HG03097 (cell line): ENCODE results near the gene SEC22C.
"Not testable (repeated sequence)": the region's sequence is repeated elsewhere in the genome, so short reads cannot be mapped to it uniquely, and the experiment has no call there.

ENCODE experiments used
- ATAC-seq: cut with Tn5 transposase; IDR thresholded peaks from one replicate; pipeline ENCODE4 v1.9.1; 2021; ENCODE audit not compliant: unreplicated experiment, low FRiP score

SEC22C gene

GRCh38 chr3:42582474-42583070 is 805 bp upstream of the SEC22C start:
- ATAC-seq = no peak

- no peak for ATAC-seq
Measured at GRCh38 chr3:42581400-42581708, 413 bp downstream of the SEC22C start.

DNA sequence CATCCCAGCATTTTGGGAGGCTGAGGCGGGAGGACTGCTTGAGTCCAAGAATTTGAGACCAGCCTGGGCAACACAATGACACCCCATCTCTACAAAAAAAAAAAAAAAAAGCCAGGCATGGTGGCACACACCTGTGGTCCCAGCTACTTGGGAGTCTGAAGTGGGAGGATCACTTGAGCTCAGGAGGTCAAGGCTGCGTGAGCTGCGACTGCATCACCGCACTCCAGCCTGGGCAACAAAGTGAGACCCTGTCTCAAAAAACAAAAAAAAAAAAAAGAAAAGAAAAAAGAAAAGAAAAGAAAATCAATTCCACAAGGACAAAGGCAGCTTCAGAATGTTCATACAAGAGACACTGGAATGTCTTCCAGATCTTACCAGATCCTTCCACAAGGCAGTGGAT is 2.4 kb downstream of the SEC22C start:
- ATAC-seq = not testable (repeated sequence)

- no peak for ATAC-seq
Measured at GRCh38 chr3:42578054-42578453, 3.7 kb downstream of the SEC22C start.

- no peak for ATAC-seq
Measured at GRCh38 chr3:42575137-42575741, 6.5 kb downstream of the SEC22C start.

- ATAC-seq = no peak
Measured at GRCh38 chr3:42572278-42572677, 9.5 kb downstream of the SEC22C start.

DNA sequence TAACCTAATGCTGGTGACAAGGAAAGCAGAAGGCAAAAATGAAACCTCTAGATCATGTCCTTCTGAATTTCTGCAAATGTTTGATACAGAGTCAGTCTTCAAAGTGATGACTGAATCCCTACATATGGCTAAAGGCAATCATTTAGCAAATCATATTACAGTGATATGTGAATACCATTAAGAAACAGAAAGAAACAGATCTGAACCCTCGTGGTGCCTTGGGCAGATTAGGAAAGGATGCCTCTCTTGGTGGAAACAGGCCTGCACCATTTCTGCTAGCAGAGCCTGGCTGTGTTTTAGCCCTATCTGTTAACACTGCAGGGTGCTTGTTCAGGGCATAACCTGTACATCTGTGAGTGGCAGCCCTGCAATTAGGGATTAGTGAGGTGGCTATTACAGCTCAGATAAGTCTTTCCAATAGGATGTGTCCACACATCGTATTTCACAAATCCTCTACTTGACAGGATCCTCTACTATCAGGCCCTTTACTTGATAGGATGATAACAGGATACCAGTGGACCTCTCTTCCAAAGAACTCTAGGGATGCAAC is 12.1 kb downstream of the SEC22C start:
- no peak for ATAC-seq

DNA sequence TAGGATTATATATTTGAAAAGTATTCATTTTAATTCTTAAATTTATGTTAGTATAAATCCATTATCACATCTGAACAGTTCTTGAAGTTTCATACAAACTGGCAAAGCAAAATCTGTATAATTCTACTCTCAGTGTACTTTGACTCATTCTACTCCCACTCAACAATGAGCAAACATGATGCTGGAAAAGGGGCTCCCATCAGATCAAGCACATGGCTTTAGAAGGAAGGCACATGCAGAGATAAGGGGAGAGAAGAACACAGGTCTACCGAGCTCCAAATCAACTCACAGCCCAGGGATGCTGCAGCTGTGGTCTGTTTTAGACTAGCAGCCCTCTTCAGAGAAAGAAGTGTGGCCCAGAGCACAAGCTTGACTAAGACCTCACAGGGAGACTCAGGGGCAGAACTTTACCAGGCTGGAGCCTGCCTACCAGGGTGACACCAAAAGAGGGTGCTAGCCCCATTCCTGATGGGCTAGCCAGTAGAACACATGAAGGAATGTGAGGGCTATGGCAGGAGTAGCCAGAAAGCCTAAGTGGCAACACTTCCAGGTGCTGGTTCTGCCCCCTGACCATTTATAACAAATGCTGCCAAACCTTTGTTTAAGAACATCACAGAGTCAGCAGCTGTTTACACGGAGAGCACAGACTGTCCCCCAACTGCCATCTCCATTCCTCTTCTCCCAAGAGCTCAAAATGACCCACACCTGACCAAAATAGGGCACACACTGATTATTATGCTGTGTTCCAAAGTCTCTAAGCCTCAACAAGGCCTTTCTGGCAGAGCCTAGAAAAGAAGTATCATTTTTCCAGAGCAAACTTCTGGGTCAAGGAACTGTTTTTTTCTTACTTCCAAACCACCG is 19.5 kb downstream of the SEC22C start:
- no peak for ATAC-seq

GRCh38 chr3:42557854-42558253 is 23.9 kb downstream of the SEC22C start:
- no peak for ATAC-seq

DNA sequence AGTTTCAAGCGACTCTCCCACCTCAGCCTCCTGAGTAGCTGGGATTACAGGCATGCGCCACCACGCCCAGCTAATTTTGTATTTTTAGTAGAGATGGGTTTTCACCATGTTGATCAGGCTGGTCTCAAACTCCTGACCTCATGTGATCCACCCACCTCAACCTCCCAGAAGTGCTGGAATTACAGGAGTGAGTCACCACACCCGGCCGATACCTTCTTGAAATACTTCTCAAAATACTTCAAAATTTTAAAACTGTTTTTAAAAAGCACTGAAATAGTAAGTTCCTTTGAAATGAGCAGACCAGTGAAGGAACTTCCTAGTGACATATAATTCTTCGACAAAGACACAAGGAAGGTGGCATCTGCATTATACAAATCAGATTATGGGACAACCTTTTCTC is 24.9 kb downstream of the SEC22C start:
- not testable (repeated sequence) for ATAC-seq

DNA sequence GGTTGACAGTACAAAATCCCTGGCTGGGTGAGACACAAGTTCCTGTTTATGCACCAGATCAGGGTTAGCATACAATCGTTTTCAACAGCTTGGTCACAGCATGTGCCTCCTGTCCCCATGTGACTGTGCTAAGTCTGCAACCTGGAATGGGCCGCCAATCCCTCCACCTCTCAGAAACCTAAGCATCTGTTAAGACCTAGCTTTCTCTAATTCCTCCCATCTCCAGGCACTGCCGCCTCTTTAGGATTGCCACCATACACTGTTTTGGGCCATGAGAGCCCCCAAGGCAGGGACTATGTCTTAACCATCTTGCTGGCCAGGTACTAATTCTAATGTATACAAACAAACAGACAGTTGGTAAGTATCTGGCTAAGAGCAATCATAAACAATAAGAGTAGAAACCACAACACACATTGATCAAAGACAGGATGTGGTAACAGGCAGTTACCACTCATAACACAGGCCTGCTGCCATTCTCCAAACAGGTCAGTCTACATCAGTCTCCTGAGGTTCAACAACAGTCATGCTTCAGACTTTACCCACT is 25.6 kb downstream of the SEC22C start:
- ATAC-seq = peak; percentile 56

DNA sequence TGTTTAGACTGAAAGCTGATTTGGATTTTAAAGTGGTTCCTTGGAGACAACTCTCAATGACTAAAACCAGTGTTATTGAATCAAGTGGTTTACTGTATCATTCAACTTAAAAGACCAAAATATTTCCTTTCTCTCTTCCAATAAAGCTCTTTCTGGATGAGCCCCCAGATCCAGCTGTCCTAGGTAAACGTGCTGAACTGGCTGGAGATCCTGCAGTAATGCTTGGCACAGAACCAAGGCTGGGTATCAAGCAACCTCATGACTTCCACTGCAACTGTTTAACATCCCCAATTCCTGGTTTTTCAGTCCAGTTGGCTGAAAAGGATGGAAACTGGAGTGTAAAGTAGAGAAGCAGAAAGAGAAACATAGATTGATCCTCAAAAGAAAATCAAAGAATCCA is 28.9 kb downstream of the SEC22C start:
- ATAC-seq = no peak

DNA sequence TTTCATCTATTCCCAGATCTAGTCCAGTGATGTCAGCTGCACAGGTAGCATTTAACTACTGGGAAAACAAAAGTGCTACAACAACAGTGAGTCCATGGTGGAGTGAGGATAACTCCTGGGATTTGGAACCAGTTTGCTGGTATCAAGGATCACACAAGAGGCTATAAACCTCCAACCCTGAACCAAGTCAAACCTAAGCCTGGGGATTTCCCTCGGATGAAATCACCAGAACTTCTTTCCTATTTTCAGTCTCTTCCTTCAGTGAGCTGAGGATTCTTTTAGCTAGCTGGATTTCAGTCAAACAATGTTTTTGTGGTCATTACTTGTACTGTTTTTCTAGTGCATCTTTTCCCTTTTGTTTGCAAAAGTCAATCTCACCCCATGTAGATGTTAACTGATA is 31.5 kb downstream of the SEC22C start:
- no peak for ATAC-seq

- no peak for ATAC-seq
Measured at GRCh38 chr3:42549131-42549530, 32.6 kb downstream of the SEC22C start.

DNA sequence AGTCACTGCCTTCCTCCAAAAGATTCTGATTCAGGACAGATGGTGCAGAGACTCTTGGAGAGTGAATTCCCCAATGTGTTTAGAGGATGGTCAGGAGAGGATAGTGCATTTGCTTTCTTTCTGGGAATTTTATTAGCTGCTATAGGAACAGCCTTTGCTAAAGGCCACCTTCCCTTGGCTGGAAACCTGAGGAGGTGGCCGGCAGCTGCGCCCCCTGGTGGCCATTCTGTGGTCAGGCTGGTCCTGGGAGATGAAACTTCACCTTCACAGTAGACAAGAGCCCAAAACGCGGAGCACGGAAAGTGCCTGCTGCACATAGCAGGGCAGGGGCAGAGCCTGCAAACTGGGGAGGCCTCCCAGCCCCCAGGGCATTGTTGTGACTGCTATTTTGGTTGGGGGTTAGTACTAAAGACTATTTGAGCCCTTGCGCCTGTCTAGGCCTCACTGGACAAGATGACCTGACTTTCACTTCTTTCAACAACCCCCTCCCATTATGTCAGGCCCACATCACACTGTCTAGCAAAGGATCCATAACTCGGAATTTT is 34.3 kb downstream of the SEC22C start:
- ATAC-seq = no peak

GRCh38 chr3:42546691-42547213 is 35.0 kb downstream of the SEC22C start:
- no peak for ATAC-seq

DNA sequence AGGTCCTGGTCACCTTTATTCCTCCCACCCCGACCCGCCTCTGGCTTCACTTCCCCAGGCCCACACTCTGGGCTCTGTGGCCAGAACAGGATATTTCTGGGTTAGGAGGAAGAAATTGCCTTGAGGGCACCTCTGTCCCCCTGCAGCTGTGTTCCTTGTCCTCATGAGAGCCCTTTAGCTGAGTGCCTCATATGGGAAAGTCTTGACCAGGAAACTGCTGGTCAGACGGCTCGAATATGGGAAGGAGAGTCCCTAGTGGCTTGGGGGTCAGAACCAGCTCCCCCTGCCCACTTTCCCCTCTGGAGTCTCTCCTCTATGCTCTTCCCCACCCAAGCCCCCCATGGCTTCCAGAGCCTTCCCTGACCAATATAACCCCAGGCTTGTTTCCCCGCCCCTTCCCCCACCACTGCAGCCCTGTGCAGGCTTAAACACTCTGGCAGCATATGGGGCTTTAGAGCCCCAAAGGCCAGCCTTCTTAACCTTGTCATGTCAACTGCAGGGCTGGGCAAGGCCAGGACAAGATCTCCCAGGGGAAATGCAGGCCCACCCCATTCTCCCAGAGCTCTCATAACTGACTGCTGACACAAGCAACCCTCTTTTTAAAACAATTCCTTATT is 36.4 kb downstream of the SEC22C start:
- ATAC-seq = no peak

DNA sequence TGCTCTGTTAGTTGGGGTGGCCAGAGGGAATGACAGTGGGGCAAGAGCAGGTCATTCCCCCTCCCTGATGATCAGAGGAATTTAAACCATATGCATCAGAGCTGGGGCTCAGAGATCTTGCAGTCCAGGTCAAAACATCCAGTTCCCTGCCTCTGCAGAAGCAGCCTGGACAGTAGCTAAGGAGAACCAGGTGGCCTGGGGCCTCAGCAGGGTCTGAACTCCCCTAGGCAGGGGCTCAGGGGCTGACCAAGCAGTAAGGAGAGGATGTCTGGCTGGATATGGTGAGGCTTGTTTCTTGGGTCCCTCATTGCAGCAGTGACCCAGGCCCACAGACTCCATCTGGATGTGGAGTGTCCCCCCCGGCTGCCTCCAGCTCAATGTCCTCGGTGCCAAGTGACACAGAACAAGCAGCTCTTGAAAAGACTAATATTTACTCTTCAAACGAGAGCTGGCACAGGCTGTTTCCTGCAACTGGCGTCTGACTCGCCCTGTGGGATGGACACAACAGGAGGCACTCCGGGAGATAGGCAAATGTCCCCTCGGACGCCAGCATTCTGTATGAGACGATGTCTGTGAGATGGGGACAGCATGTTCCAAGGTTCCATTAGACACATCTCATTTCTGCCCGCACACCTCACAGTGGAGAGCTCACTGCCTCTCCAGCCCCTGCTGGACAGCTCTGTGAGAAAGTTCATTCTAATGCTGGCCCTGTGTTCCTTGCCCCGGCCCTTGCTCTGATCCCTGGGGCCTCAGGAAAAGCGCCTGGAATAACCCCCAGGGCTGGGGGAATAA is 37.1 kb downstream of the SEC22C start:
- ATAC-seq = no peak

DNA sequence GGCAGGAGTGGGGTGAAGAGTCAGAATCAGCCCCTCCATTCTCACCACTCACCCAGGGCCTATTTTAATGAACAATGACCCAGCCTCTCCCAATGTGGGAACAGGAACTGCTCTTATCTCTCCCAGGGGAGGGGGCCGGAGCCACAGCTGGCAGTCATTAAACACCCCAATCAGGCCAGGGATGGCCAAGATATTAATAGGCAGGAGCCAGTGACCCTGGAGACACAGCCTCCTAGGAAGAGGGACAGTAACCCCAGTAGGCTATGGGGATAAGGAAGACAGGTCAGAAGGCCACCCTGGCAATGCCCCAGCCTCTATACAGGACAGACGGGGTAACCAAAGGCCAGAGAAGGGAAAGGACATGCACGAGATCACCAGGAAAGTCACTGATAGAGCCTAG is 40.7 kb downstream of the SEC22C start:
- no peak for ATAC-seq
